CD4-positive, alpha-beta memory T cell (primary cell): ENCODE measurements around the gene SULT2A1. TPM values are rescaled to one million over a fixed set of nuclear protein-coding genes. Genes with fewer than 3 reads are reported as not detected.
"Not testable (repeated sequence)": the region's sequence is repeated elsewhere in the genome, so short reads cannot be mapped to it uniquely, and the experiment has no call there.

Source experiments
- CTCF ChIA-PET: fragments of 350-600 bp; sonication (Branson Sonifier 250); formaldehyde crosslinking; loops from one replicate; lab custom pipeline; 2021; ENCODE audit warnings: inconsistent platforms; ENCODE audit not compliant: partially characterized antibody; lab: Charles Lee
- POLR2A ChIA-PET: fragments of 350-600 bp; sonication (Branson Sonifier 250); formaldehyde crosslinking; loops from one replicate; lab custom pipeline; 2021; ENCODE audit not compliant: partially characterized antibody; lab: Charles Lee
- DNase-seq, 5 donors: peaks; one replicate each; pipeline versions ENCODE4 v3.0.0 to v3.0.0-alpha.2; 2020 to 2022; ENCODE audit warnings: mixed read lengths in 1 of 5
- H3K27ac ChIP-seq: one replicate; pipeline ENCODE4 v1.7.0; 2013; ENCODE audit warnings: low read depth, low read length
- H3K27me3 ChIP-seq: 2 replicates; pipeline ENCODE4 v1.7.0; 2013; ENCODE audit warnings: mild to moderate bottlenecking, low read length, moderate library complexity; ENCODE audit not compliant: insufficient read depth
- H3K36me3 ChIP-seq: 2 replicates; pipeline ENCODE4 v1.7.0; 2013; ENCODE audit warnings: mild to moderate bottlenecking, low read length, moderate library complexity; ENCODE audit not compliant: insufficient read depth
- H3K4me1 ChIP-seq: 2 replicates; pipeline ENCODE4 v1.7.0; 2013; ENCODE audit warnings: mild to moderate bottlenecking, low read length, moderate library complexity; ENCODE audit not compliant: insufficient read depth
- H3K4me3 ChIP-seq, 2 donors: one replicate each; pipeline ENCODE4 v1.7.0; 2013; ENCODE audit warnings: low read length in 2 of 2, mild to moderate bottlenecking in 1 of 2
- H3K9me3 ChIP-seq, 2 donors: one replicate each; pipeline ENCODE4 v1.7.0; 2013; ENCODE audit warnings: low read length in 2 of 2, control low read depth in 1 of 2; ENCODE audit not compliant: control insufficient read depth in 1 of 2
- H3K27ac Mint-ChIP-seq, 7 donors: one replicate each; pipeline ENCODE4 v1.8.0; 2020 to 2021; ENCODE audit warnings: mixed read lengths in 7 of 7, mild to moderate bottlenecking in 6 of 7, inconsistent platforms in 3 of 7, moderate library complexity in 3 of 7
- H3K27me3 Mint-ChIP-seq, 2 donors: one replicate each; pipeline ENCODE4 v1.8.0; 2020 to 2021; ENCODE audit warnings: mixed read lengths in 2 of 2
- H3K36me3 Mint-ChIP-seq, 2 donors: one replicate each; pipeline ENCODE4 v1.8.0; 2020 to 2021; ENCODE audit warnings: mixed read lengths in 2 of 2, inconsistent platforms in 1 of 2, mild to moderate bottlenecking in 1 of 2
- H3K4me1 Mint-ChIP-seq, 4 donors: one replicate each; pipeline ENCODE4 v1.8.0; 2020 to 2021; ENCODE audit warnings: mixed read lengths in 4 of 4, mild to moderate bottlenecking in 1 of 4
- H3K4me3 Mint-ChIP-seq, 8 donors: one replicate each; pipeline ENCODE4 v1.8.0; 2020 to 2021; ENCODE audit warnings: mixed read lengths in 8 of 8, mild to moderate bottlenecking in 7 of 8, moderate library complexity in 6 of 8, inconsistent platforms in 3 of 8
- H3K9me3 Mint-ChIP-seq, 8 donors: one replicate each; pipeline ENCODE4 v1.8.0; 2020 to 2021; ENCODE audit warnings: mixed read lengths in 8 of 8, mild to moderate bottlenecking in 5 of 8, inconsistent platforms in 3 of 8, moderate library complexity in 1 of 8
- intact Hi-C: fragments of 100-400 bp; cut with micrococcal nuclease; formaldehyde crosslinking; loops from one replicate; pipeline ENCODE4 v1.15.1; 2023
- polyA plus RNA-seq, 2 donors: library from polyadenylated mRNA; unstranded; fragments of 300-500 nt; fragmentation: Illumina TruSeq; gene quantifications; one replicate each; pipeline ENCODE4 v1.2.3, GENCODE V29; 2021
- total RNA-seq, 2 experiments: library from RNA; stranded (reverse); gene quantifications; one replicate each; pipeline ENCODE4 v1.2.3, GENCODE V29; 2021

SULT2A1 gene, protein sequence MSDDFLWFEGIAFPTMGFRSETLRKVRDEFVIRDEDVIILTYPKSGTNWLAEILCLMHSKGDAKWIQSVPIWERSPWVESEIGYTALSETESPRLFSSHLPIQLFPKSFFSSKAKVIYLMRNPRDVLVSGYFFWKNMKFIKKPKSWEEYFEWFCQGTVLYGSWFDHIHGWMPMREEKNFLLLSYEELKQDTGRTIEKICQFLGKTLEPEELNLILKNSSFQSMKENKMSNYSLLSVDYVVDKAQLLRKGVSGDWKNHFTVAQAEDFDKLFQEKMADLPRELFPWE
- total RNA-seq: not detected
- not detected for polyA plus RNA-seq

DNA sequence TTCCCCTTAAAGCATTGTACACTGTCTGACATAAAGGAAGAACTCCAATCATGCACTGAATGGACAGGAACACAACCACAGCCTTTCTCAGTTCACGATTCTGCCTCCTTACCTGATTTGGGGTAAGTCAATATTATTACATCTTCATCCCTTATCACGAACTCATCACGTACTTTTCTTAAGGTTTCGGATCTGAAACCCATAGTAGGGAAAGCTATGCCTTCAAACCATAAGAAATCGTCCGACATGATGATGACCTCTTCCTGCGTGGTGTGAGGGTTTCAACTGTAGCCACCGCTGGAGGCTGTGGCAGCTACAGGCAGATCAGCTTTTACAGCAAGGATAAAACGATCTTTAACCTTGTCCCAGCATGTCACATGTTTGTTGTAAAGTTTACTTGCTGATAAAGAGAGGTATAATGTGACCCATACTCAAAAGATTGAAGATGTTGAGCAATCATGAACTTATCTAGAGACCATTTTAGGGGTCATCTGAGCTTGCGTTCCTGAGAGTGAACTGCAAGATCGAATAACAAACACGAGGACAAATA lies at the start of gene SULT2A1:
Gene SULT2A1, minus strand, starts transcription at position 306 of the 550 bp plus-strand sequence. Its CDS starts 58 bp downstream, at position 248.
- CTCF ChIA-PET: no interaction called here
- no peaks in the 10 kb centered on the region for H3K36me3 ChIP-seq

DNA sequence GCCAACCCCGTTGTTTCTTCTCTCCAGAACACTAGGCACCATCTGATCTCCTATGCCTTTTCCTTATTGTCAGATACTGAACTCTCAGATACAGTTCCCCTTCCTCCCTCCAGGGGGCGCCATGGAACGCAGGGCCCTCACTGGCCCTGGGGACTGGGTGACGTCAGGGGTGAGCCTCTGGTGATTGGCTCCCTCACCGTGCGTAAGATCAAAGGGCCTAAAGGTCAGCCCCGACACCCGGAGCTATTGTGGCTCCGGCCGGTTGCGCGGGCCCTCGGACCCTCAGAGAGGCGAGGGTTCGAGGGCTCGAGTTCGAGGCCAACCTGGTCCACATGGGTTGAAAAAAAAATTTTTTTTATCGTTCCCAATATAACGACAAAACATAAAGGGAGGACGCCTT lies 42.5 kb upstream of the SULT2A1 start:
- not testable (repeated sequence) for H3K4me3 Mint-ChIP-seq

More for the DNA sequence above, at the start of gene SULT2A1:
- H3K27me3 ChIP-seq: no peaks in the 10 kb centered on the region
- H3K27ac ChIP-seq: no peak within 1 kb of the TSS
- no peaks in the 10 kb centered on the region for H3K4me1 ChIP-seq
- no peak within 1 kb of the TSS for H3K27ac Mint-ChIP-seq
- H3K4me1 Mint-ChIP-seq: peaks cover 0 to 1% (median 0%) of the 10 kb centered on the region in 4 donors
- H3K9me3 ChIP-seq: no peaks in the 10 kb centered on the region
- H3K36me3 Mint-ChIP-seq: no peaks in the 10 kb centered on the region
- peaks cover 0 to 2% (median 0%) of the 10 kb centered on the region in 8 donors for H3K9me3 Mint-ChIP-seq
- no peak within 1 kb of the TSS for H3K4me3 ChIP-seq
- peaks cover 14 to 17% of the 10 kb centered on the region in 2 donors for H3K27me3 Mint-ChIP-seq
- POLR2A ChIA-PET: no interaction called here
- no peak for DNase-seq
- intact Hi-C loops: no loop called here
- H3K4me3 Mint-ChIP-seq: no peak within 1 kb of the TSS

DNA sequence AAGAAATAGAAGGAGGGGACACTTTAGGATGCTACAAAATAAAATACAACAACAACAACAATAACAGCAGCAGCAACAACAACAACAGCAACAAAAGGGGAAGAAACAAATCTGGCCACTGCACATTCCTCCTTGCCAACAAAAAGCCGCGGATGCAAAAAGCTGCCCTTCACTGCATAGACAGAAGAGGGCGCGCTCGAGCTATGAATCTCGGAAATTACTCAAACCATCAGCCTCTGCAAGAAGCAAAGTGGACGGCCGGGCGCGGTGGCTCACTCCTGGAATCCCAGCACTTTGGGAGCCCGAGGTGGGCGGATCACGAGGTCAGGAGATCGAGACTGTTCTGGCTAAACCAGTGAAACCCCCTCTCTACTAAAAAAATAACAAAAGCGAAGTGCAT lies 34.0 kb upstream of the SULT2A1 start:
- H3K36me3 Mint-ChIP-seq, H3K4me1 Mint-ChIP-seq, intact Hi-C loops, H3K4me3 Mint-ChIP-seq, H3K9me3 Mint-ChIP-seq, H3K27ac ChIP-seq, H3K4me3 ChIP-seq, H3K4me1 ChIP-seq, H3K27ac Mint-ChIP-seq, CTCF ChIA-PET, H3K27me3 Mint-ChIP-seq, H3K36me3 ChIP-seq, POLR2A ChIA-PET, H3K9me3 ChIP-seq, H3K27me3 ChIP-seq: not testable (repeated sequence)
- peak in 4 of 5 donors; percentile 86 to 93 (median 89) for DNase-seq

More for the DNA sequence above, 42.5 kb upstream of the SULT2A1 start:
- H3K9me3 ChIP-seq, CTCF ChIA-PET, POLR2A ChIA-PET, H3K27me3 Mint-ChIP-seq, H3K27ac ChIP-seq, H3K4me1 Mint-ChIP-seq, H3K4me1 ChIP-seq, H3K36me3 Mint-ChIP-seq, H3K27ac Mint-ChIP-seq, H3K36me3 ChIP-seq, H3K4me3 ChIP-seq, H3K27me3 ChIP-seq, H3K9me3 Mint-ChIP-seq, intact Hi-C loops: not testable (repeated sequence)
- DNase-seq: peak in 1 of 5 donors; percentile 17

DNA sequence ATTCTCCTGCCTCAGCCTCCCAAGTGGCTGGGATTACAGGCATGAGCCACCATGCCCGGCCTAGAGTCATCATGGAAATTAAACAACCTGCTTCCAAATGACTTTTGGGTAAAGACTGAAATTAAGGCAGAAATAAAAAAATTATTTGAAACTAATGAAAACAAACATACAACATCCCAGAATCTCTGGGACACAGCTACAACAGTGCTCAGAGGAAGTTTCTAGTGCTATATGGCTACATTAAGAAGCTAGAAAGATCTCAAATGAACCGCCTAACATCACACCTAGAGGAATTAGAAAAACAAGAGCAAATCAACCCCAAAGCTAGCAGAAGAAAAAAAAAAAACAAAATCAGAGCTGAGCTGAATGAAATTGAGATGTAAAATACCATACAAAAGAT lies 24.1 kb upstream of the SULT2A1 start:
- H3K4me3 ChIP-seq, H3K27me3 Mint-ChIP-seq, POLR2A ChIA-PET, H3K36me3 Mint-ChIP-seq, H3K27me3 ChIP-seq, H3K27ac ChIP-seq, DNase-seq, H3K36me3 ChIP-seq, H3K9me3 ChIP-seq, CTCF ChIA-PET, H3K4me3 Mint-ChIP-seq, H3K9me3 Mint-ChIP-seq, H3K4me1 Mint-ChIP-seq, intact Hi-C loops, H3K27ac Mint-ChIP-seq, H3K4me1 ChIP-seq: not testable (repeated sequence)

DNA sequence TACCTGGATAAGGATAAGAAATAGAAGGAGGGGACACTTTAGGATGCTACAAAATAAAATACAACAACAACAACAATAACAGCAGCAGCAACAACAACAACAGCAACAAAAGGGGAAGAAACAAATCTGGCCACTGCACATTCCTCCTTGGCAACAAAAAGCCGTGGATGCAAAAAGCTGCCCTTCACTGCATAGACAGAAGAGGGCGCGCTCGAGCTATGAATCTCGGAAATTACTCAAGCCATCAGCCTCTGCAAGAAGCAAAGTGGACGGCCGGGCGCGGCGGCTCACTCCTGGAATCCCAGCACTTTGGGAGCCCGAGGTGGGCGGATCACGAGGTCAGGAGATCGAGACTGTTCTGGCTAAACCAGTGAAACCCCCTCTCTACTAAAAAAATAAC lies 23.2 kb upstream of the SULT2A1 start:
- H3K36me3 ChIP-seq, H3K4me1 ChIP-seq, H3K36me3 Mint-ChIP-seq, H3K27ac ChIP-seq, POLR2A ChIA-PET, H3K9me3 Mint-ChIP-seq, H3K4me3 Mint-ChIP-seq, H3K27me3 Mint-ChIP-seq, H3K27ac Mint-ChIP-seq, H3K4me1 Mint-ChIP-seq, CTCF ChIA-PET, intact Hi-C loops, H3K9me3 ChIP-seq, H3K4me3 ChIP-seq, H3K27me3 ChIP-seq: not testable (repeated sequence)
- peak; percentile 70 to 81 (median 73) for DNase-seq

DNA sequence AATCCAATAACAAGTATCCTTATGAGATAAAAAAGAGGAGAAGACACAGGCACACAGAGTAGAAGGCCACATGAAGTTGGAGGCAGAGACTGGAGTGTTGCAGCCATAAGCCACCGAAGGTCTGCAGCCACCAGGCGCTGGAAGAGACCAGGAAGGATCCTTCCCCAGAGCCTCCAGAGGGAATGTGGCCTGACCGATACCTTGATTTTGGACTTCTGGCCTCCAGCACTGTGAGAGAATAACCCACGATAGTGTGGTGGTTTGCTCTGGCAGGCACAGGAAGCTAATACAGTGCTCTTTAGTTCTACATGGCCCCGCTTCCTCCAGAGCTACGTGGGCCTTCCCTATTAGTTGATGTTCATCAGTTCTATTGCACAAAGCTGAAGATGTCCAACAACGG lies 15.3 kb upstream of the SULT2A1 start:
- intact Hi-C loops: no loop called here
- DNase-seq: no peak
- H3K27me3 ChIP-seq: no peaks in the 10 kb centered on the region
- Mint-ChIP-seq H3K27me3 (peaks cover 13 to 18% of the 10 kb centered on the region in 2 donors), H3K4me3 (no peak overlapping the region), H3K36me3 (no peaks in the 10 kb centered on the region), H3K4me1 (no peaks in the 10 kb centered on the region), H3K27ac (no peak overlapping the region), H3K9me3 (peaks cover 0 to 3% (median 0%) of the 10 kb centered on the region in 8 donors)
- ChIA-PET POLR2A (no interaction called here), CTCF (no interaction called here)
- no peak overlapping the region for H3K4me3 ChIP-seq
- no peaks in the 10 kb centered on the region for H3K4me1 ChIP-seq
- H3K9me3 ChIP-seq: no peaks in the 10 kb centered on the region
- no peak overlapping the region for H3K27ac ChIP-seq
- H3K36me3 ChIP-seq: no peaks in the 10 kb centered on the region

DNA sequence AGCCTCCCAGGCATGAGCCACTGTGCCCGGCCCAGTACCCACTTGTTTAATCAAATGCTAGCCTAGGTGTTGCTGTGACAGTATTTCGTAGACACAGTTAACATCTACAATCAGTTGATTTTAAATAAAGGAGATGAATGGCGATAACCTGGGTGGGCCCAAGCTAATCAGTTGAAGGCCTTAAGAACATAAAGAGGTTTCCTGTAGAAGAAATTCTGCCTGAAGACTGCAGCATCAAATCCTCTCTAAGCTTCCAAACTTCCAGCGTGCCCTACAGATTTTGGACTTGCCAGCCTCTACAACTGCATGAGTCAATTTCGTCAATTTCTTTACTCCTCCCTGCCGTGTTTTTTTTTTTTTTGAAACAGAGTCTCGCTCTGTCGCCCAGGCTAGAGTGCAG lies 13.2 kb upstream of the SULT2A1 start:
- intact Hi-C loops: no loop called here
- H3K4me1 ChIP-seq: no peaks in the 10 kb centered on the region

More for the DNA sequence above, 13.2 kb upstream of the SULT2A1 start:
- no peak overlapping the region for H3K4me3 Mint-ChIP-seq
- peaks cover 0 to 7% (median 0%) of the 10 kb centered on the region in 8 donors for H3K9me3 Mint-ChIP-seq
- H3K36me3 Mint-ChIP-seq: no peaks in the 10 kb centered on the region
- Histone ChIP-seq H3K27ac (no peak overlapping the region), H3K27me3 (no peaks in the 10 kb centered on the region), H3K9me3 (no peaks in the 10 kb centered on the region), H3K36me3 (no peaks in the 10 kb centered on the region), H3K4me3 (no peak overlapping the region)
- H3K4me1 Mint-ChIP-seq: no peaks in the 10 kb centered on the region
- ChIA-PET POLR2A (no interaction called here), CTCF (no interaction called here)
- DNase-seq: no peak
- no peak overlapping the region for H3K27ac Mint-ChIP-seq
- H3K27me3 Mint-ChIP-seq: peaks cover 13 to 18% of the 10 kb centered on the region in 2 donors
